ENCODE data around the gene P2RX6.

DNA sequence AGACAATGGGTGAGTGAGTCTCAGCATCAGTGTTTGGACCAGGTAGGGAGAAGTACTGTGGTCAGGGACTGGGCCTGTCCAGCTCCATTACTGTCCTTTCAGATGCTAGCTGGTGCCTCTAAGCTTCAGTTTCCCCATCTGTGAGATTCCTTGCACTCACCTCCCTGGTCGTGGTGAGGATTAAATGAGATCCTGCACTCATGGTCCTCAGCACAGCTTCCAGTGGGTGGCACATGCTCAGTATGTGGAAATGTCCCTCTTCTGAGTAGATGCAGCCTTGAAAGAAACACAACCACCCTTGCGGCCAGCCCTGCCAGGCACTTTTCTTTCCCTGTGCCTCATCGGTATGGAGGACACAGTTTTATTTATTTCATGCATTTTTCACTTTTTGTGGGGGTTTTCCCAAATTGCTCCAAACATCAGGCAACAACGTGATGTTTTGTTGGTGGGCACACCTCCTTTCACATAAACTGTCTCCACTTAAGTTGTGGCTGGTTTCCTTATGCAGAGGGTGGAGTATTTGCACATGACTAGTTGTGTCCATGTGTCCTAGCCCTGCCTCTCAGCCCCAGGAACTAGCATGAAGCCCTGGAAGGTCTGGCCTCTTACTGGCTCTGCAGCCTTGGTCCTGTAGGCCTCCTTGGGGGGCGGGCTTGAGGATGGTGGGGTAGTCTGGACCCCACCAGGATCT, 31.7 kb upstream of the P2RX6 start:
- TF ChIP-seq, protein P1, sequence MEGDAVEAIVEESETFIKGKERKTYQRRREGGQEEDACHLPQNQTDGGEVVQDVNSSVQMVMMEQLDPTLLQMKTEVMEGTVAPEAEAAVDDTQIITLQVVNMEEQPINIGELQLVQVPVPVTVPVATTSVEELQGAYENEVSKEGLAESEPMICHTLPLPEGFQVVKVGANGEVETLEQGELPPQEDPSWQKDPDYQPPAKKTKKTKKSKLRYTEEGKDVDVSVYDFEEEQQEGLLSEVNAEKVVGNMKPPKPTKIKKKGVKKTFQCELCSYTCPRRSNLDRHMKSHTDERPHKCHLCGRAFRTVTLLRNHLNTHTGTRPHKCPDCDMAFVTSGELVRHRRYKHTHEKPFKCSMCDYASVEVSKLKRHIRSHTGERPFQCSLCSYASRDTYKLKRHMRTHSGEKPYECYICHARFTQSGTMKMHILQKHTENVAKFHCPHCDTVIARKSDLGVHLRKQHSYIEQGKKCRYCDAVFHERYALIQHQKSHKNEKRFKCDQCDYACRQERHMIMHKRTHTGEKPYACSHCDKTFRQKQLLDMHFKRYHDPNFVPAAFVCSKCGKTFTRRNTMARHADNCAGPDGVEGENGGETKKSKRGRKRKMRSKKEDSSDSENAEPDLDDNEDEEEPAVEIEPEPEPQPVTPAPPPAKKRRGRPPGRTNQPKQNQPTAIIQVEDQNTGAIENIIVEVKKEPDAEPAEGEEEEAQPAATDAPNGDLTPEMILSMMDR (conservative IDR thresholded peaks at IDR 0.05; ENCODE audit: low read depth, low read length): no peak
- TF ChIP-seq, protein P2, sequence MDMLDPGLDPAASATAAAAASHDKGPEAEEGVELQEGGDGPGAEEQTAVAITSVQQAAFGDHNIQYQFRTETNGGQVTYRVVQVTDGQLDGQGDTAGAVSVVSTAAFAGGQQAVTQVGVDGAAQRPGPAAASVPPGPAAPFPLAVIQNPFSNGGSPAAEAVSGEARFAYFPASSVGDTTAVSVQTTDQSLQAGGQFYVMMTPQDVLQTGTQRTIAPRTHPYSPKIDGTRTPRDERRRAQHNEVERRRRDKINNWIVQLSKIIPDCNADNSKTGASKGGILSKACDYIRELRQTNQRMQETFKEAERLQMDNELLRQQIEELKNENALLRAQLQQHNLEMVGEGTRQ (IDR thresholded peaks at IDR 0.05; ENCODE audit: low read depth, low read length): no peak
- TF ChIP-seq MAFK (IDR thresholded peaks at IDR 0.05; ENCODE audit: low read depth, low read length) (no peak), SMC3 (IDR thresholded peaks at IDR 0.05; ENCODE audit: low read depth, low read length) (no peak), CEBPB (IDR thresholded peaks at IDR 0.05; ENCODE audit: low read depth, low read length) (no peak), POLR2A (IDR thresholded peaks at IDR 0.05; ENCODE audit: low read depth, low read length) (no peak), MXI1 (IDR thresholded peaks at IDR 0.05; ENCODE audit: borderline replicate concordance, low read depth, low read length) (no peak), RFX5 (IDR thresholded peaks at IDR 0.05; ENCODE audit: low read depth, low read length) (no peak)
- TF ChIP-seq, protein P3, sequence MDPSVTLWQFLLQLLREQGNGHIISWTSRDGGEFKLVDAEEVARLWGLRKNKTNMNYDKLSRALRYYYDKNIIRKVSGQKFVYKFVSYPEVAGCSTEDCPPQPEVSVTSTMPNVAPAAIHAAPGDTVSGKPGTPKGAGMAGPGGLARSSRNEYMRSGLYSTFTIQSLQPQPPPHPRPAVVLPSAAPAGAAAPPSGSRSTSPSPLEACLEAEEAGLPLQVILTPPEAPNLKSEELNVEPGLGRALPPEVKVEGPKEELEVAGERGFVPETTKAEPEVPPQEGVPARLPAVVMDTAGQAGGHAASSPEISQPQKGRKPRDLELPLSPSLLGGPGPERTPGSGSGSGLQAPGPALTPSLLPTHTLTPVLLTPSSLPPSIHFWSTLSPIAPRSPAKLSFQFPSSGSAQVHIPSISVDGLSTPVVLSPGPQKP (IDR thresholded peaks at IDR 0.05; ENCODE audit: borderline replicate concordance, low read depth, low read length): no peak
